ENCODE data around the gene JDP2. TPM values are rescaled to one million over a fixed set of nuclear protein-coding genes. Genes with fewer than 3 reads are reported as not detected.
A peak's percentile ranks its signal among the peaks of the same experiment; 100 is the strongest.

Gene JDP2
- total RNA-seq, 1 experiment from 2014 or later: 2.9 TPM

GRCh38 chr14:75452324-75452723 lies 24.5 kb downstream of the JDP2 start:
- Histone ChIP-seq H3K27me3 (no peaks in the 10 kb centered on the region), H3K27ac (peak overlapping the region; percentile 70), H3K4me1 (peaks cover 42% of the 10 kb centered on the region), H3K9me3 (replicated peaks) (no peaks in the 10 kb centered on the region), H3K36me3 (no peaks in the 10 kb centered on the region), H3K4me3 (no peak overlapping the region)
- DNase-seq: no peak

GRCh38 chr14:75452900-75453816 lies 25.3 kb downstream of the JDP2 start:
- Histone ChIP-seq H3K9me3 (replicated peaks) (no peaks in the 10 kb centered on the region), H3K27me3 (no peaks in the 10 kb centered on the region), H3K4me3 (no peak overlapping the region), H3K36me3 (no peaks in the 10 kb centered on the region), H3K27ac (peak overlapping the region; percentile 70), H3K4me1 (peaks cover 42% of the 10 kb centered on the region)
- peak; percentile 69 to 88 for DNase-seq

GRCh38 chr14:75453817-75454434 lies 26.1 kb downstream of the JDP2 start:
- H3K4me1 ChIP-seq: peaks cover 42% of the 10 kb centered on the region
- H3K27ac ChIP-seq: peak overlapping the region; percentile 70
- no peaks in the 10 kb centered on the region for H3K9me3 ChIP-seq (replicated peaks)
- no peaks in the 10 kb centered on the region for H3K27me3 ChIP-seq
- H3K4me3 ChIP-seq: no peak overlapping the region
- DNase-seq: no peak
- H3K36me3 ChIP-seq: no peaks in the 10 kb centered on the region

GRCh38 chr14:75454963-75455546 lies 27.2 kb downstream of the JDP2 start:
- H3K27me3 ChIP-seq: no peaks in the 10 kb centered on the region
- no peaks in the 10 kb centered on the region for H3K36me3 ChIP-seq
- H3K4me1 ChIP-seq: peaks cover 38% of the 10 kb centered on the region
- no peak overlapping the region for H3K4me3 ChIP-seq
- H3K27ac ChIP-seq: no peak overlapping the region
- H3K9me3 ChIP-seq (replicated peaks): no peaks in the 10 kb centered on the region
- peak; percentile 75 to 79 for DNase-seq

- Histone ChIP-seq H3K9me3 (replicated peaks) (no peaks in the 10 kb centered on the region), H3K27me3 (no peaks in the 10 kb centered on the region), H3K27ac (no peak overlapping the region), H3K36me3 (no peaks in the 10 kb centered on the region), H3K4me3 (no peak overlapping the region), H3K4me1 (peaks cover 32% of the 10 kb centered on the region)
- no peak for DNase-seq
Measured at GRCh38 chr14:75456069-75456996, 28.5 kb downstream of the JDP2 start.

GRCh38 chr14:75456997-75457335 lies 29.1 kb downstream of the JDP2 start:
- H3K27me3 ChIP-seq: no peaks in the 10 kb centered on the region
- no peak overlapping the region for H3K27ac ChIP-seq
- no peak overlapping the region for H3K4me3 ChIP-seq
- H3K9me3 ChIP-seq (replicated peaks): no peaks in the 10 kb centered on the region
- H3K36me3 ChIP-seq: no peaks in the 10 kb centered on the region
- no peak for DNase-seq
- peaks cover 29% of the 10 kb centered on the region for H3K4me1 ChIP-seq

- Histone ChIP-seq H3K27ac (no peak overlapping the region), H3K4me1 (peaks cover 21% of the 10 kb centered on the region), H3K27me3 (no peaks in the 10 kb centered on the region), H3K4me3 (no peak overlapping the region), H3K9me3 (replicated peaks) (no peaks in the 10 kb centered on the region), H3K36me3 (no peaks in the 10 kb centered on the region)
- no peak for DNase-seq
Measured at GRCh38 chr14:75457648-75458165, 29.9 kb downstream of the JDP2 start.

- no peak for DNase-seq
- no peak overlapping the region for H3K27ac ChIP-seq
- H3K9me3 ChIP-seq (replicated peaks): no peaks in the 10 kb centered on the region
- no peaks in the 10 kb centered on the region for H3K36me3 ChIP-seq
- H3K4me3 ChIP-seq: no peak overlapping the region
- no peaks in the 10 kb centered on the region for H3K27me3 ChIP-seq
- peaks cover 15% of the 10 kb centered on the region for H3K4me1 ChIP-seq
Measured at GRCh38 chr14:75458305-75458704, 30.5 kb downstream of the JDP2 start.

- H3K4me1 ChIP-seq: peaks cover 11% of the 10 kb centered on the region; the same call in 1 of the 2 replicates
- no peaks in the 10 kb centered on the region for H3K9me3 ChIP-seq (replicated peaks)
- H3K36me3 ChIP-seq: no peaks in the 10 kb centered on the region
- DNase-seq: no peak
- H3K27me3 ChIP-seq: no peaks in the 10 kb centered on the region
- H3K4me3 ChIP-seq: no peak overlapping the region
- no peak overlapping the region for H3K27ac ChIP-seq
Measured at GRCh38 chr14:75459099-75459741, 31.4 kb downstream of the JDP2 start.

- no peak overlapping the region for H3K27ac ChIP-seq
- H3K4me3 ChIP-seq: no peak overlapping the region
- no peaks in the 10 kb centered on the region for H3K27me3 ChIP-seq
- H3K36me3 ChIP-seq: no peaks in the 10 kb centered on the region
- no peak for DNase-seq
- H3K4me1 ChIP-seq: peaks cover 8% of the 10 kb centered on the region; the same call in 1 of the 2 replicates
- no peaks in the 10 kb centered on the region for H3K9me3 ChIP-seq (replicated peaks)
Measured at GRCh38 chr14:75459791-75460190, 32.0 kb downstream of the JDP2 start.

- peaks cover 2% of the 10 kb centered on the region; the same call in 1 of the 2 replicates for H3K4me1 ChIP-seq
- H3K4me3 ChIP-seq: no peak overlapping the region
- H3K36me3 ChIP-seq: no peaks in the 10 kb centered on the region
- H3K9me3 ChIP-seq (replicated peaks): no peaks in the 10 kb centered on the region
- DNase-seq: no peak
- no peaks in the 10 kb centered on the region for H3K27me3 ChIP-seq
- H3K27ac ChIP-seq: no peak overlapping the region
Measured at GRCh38 chr14:75460394-75460793, 32.6 kb downstream of the JDP2 start.

GRCh38 chr14:75461303-75461702 lies 33.5 kb downstream of the JDP2 start:
- H3K27me3 ChIP-seq: no peaks in the 10 kb centered on the region
- H3K4me3 ChIP-seq: no peak overlapping the region
- DNase-seq: no peak
- H3K9me3 ChIP-seq (replicated peaks): no peaks in the 10 kb centered on the region
- no peak overlapping the region for H3K27ac ChIP-seq
- H3K36me3 ChIP-seq: no peaks in the 10 kb centered on the region
- no peaks in the 10 kb centered on the region; the same call in 1 of the 2 replicates for H3K4me1 ChIP-seq

GRCh38 chr14:75461755-75462349 lies 34.0 kb downstream of the JDP2 start:
- Histone ChIP-seq H3K4me3 (no peak overlapping the region), H3K36me3 (no peaks in the 10 kb centered on the region), H3K9me3 (replicated peaks) (no peaks in the 10 kb centered on the region), H3K27ac (no peak overlapping the region), H3K4me1 (no peaks in the 10 kb centered on the region; the same call in 1 of the 2 replicates), H3K27me3 (no peaks in the 10 kb centered on the region)
- DNase-seq: no peak

All from SJCRH30 (cell line).